IPS-18a (cell line): ENCODE measurements around the gene MED27.
A peak's percentile ranks its signal among the peaks of the same experiment; 100 is the strongest.
"Not testable (repeated sequence)": the region's sequence is repeated elsewhere in the genome, so short reads cannot be mapped to it uniquely, and the experiment has no call there.

Experiments
- H3K27ac ChIP-seq: one replicate; pipeline ENCODE4 v1.5.1; 2013; ENCODE audit warnings: low read length
- H3K27me3 ChIP-seq: one replicate; pipeline ENCODE4 v1.6.1; 2013; ENCODE audit warnings: mild to moderate bottlenecking, low read length; ENCODE audit not compliant: control insufficient read depth, insufficient read depth
- H3K36me3 ChIP-seq: one replicate; pipeline ENCODE4 v1.6.1; 2013; ENCODE audit warnings: low read depth, low read length; ENCODE audit not compliant: control insufficient read depth
- H3K4me1 ChIP-seq: one replicate; pipeline ENCODE4 v1.6.1; 2013; ENCODE audit warnings: low read depth, low read length; ENCODE audit not compliant: control insufficient read depth
- H3K4me3 ChIP-seq: one replicate; pipeline ENCODE4 v1.5.1; 2013; ENCODE audit warnings: low read length
- H3K9ac ChIP-seq: one replicate; pipeline ENCODE4 v1.6.1; 2013; ENCODE audit warnings: mild to moderate bottlenecking, low read length, moderate library complexity
- H3K9me3 ChIP-seq: one replicate; pipeline ENCODE4 v1.6.1; 2013; ENCODE audit warnings: low read depth, low read length; ENCODE audit not compliant: control insufficient read depth

Gene MED27

DNA sequence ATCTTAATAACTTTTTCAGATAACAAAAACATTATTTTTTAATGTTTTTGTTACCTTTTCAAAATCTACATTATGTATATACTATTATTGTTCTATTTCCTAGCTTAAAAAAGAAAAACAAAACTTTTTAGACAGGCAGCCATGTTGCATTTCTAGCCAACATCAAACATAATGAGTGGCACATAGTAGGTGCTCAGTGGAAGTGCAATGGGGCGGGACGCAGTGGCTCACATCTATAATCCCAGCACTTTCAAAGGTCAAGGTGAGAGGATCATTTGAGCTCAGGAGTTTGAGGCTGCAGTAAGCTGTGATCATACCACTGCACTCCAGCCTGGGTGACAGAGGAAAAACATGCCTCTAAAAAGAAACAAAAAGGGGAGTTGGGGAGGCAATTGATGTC, 68.4 kb downstream of the MED27 start:
- Histone ChIP-seq H3K9ac (no peak overlapping the region), H3K4me1 (peaks cover 22% of the 10 kb centered on the region), H3K36me3 (no peaks in the 10 kb centered on the region), H3K4me3 (no peak overlapping the region), H3K27me3 (no peaks in the 10 kb centered on the region), H3K27ac (no peak overlapping the region), H3K9me3 (no peaks in the 10 kb centered on the region)

DNA sequence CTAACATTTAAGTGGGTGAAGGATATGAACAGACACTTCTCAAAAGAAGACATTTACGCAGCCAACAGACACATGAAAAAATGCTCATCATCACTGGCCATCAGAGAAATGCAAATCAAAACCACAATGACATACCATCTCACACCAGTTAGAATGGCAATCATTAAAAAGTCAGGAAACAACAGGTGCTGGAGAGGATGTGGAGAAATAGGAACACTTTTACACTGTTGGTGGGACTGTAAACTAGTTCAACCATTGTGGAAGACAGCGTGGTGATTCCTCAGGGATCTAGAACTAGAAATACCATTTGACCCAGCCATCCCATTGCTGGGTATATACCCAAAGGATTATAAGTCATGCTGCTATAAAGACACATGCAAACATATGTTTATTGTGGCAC, 69.5 kb downstream of the MED27 start:
- not testable (repeated sequence) for H3K9me3 ChIP-seq, H3K36me3 ChIP-seq, H3K9ac ChIP-seq, H3K27ac ChIP-seq, H3K4me3 ChIP-seq, H3K27me3 ChIP-seq
- peaks cover 31% of the 10 kb centered on the region for H3K4me1 ChIP-seq

DNA sequence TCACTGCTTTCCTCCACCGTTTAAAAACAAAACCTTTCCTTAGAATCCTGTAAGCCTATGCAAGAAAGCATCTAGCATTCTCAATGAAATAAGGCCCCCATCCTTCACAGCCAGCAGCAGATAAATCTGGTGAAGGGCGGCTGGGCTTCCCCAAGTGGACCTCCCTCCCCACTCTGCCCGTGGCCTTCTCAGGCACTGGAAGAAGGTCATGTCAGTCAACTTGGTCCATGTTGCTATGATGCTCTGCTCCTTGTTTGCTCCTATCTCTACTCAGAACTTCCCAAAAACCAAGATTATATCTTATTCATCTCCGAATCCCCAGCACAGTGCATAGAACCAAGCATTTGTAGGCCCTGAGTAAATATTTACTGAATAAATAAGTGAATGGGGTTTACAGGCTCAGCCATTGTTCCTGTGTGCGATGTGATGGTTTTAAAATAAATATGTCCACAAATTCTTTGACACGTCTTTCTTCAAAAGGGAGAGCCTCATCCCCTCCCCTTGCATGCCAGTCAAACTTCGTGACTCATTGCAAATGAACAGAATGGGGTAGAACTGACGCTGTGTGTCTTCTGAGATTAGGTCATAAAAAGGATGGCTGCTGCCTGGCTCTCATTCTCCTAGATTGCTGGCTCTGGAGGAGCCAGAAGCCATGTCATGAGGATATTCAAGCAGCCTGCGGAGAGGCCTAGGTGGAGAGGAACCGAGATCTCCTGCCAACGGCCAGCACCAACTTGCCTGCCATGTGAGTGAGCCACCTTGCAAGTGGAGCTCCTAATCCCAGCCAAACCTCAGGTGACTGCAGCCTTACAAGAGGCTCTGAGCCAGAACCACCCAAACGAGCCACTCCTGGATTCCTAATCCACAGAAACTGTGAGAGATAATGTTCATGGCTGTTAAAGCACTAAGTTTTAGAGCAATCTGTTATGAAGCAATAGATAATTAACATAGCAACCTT, 70.5 kb downstream of the MED27 start:
- H3K9me3 ChIP-seq: no peaks in the 10 kb centered on the region
- H3K4me1 ChIP-seq: peaks cover 36% of the 10 kb centered on the region
- H3K27me3 ChIP-seq: no peaks in the 10 kb centered on the region
- H3K9ac ChIP-seq: no peak overlapping the region
- H3K27ac ChIP-seq: no peak overlapping the region
- H3K4me3 ChIP-seq: no peak overlapping the region
- no peaks in the 10 kb centered on the region for H3K36me3 ChIP-seq

DNA sequence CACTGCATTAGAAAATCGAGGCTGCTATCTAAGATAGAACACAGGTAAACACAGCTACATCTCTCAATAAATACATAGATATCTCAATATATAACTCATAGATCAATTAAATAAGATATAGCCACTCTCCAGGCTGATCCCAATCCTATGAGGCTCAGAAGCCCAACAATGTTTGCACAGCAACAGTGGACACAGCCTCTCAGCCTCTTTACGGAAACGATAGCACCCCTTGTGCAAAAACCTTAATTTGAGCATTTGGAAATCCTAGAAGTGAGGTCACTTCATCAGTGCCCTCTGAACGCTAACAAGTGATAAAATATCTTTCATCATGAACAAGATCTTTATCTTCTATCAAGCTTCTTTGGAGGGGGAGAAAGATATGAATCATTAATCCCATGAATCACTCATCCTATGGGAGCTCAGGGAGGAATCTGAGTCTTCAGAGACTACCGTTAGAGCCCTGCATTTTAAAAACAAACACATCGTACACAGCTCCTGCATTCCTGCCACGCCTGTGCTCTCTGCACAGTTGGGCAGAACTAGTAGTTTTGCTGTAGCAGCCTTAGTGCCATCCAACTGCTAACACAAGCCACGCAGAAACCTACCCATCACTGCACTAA, 71.4 kb downstream of the MED27 start:
- H3K9ac ChIP-seq: no peak overlapping the region
- peaks cover 44% of the 10 kb centered on the region for H3K4me1 ChIP-seq
- H3K9me3 ChIP-seq: no peaks in the 10 kb centered on the region
- no peaks in the 10 kb centered on the region for H3K36me3 ChIP-seq
- H3K27me3 ChIP-seq: no peaks in the 10 kb centered on the region
- no peak overlapping the region for H3K27ac ChIP-seq
- no peak overlapping the region for H3K4me3 ChIP-seq

DNA sequence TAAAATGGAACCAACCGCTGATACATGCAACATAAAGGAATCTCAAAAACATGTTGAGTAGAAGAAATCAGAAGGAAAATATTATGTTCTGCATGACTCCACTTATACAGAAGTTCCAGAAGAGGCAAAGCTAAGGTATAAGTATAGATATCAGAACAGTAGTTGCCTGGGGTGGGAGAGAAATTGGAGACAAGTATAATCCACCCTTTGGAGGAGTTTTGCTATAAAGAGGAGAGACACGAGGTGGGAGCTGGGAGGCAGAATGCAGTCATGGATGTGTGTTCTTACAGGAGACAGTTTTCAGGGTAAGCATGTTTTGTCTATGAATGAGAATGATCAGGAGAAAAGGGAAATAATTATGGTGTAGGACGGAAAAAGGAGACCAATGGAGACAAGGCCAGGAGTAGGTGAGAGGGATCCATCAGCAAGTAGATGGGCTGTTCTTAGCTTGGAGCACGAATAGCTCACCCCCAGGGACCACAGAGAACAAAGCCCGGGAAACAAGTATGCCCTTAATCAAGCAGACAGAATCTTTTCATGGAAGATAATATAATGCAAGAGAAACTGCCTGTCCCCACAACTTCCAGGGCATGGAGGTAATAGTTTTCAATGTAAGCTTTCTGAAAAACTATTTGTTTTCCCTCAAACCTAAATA, 72.2 kb downstream of the MED27 start:
- Histone ChIP-seq H3K27ac (no peak overlapping the region), H3K9ac (no peak overlapping the region), H3K4me1 (peaks cover 52% of the 10 kb centered on the region), H3K36me3 (no peaks in the 10 kb centered on the region), H3K9me3 (no peaks in the 10 kb centered on the region), H3K27me3 (no peaks in the 10 kb centered on the region), H3K4me3 (no peak overlapping the region)

DNA sequence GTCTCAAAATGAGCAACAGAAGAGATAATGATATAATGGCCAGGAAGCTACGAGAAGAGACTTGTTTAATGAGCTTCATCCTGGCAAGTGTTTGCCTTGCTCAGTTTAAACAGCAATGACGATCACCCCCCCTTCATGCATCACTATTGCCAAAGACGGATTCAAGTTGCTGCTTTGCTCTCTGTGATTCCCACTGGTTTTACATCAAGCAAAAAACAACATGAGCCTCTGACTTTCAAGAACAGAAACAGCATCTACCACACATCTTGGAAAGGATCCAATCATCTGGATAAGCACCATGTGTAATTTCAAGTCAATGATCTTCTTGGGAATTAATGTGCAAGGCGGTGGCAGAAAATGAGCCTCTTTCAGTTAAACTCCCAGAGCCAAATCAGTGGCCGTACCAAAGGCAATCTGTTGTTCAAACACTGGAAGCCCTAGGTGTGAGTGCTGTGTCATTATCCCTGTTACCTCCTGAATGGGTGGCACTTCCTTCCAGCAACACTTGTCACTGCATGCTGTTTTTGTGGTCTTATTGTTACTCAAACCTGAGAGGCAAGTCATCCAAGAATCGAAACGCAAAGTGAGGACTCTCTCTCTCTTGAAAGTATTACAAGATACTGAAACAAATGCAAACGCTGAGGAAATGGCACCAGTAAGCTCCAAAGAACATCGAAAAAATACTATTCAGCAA, 72.8 kb downstream of the MED27 start:
- H3K9ac ChIP-seq: no peak overlapping the region
- H3K4me3 ChIP-seq: no peak overlapping the region
- H3K27me3 ChIP-seq: no peaks in the 10 kb centered on the region
- H3K9me3 ChIP-seq: no peaks in the 10 kb centered on the region
- H3K27ac ChIP-seq: no peak overlapping the region
- no peaks in the 10 kb centered on the region for H3K36me3 ChIP-seq
- peaks cover 59% of the 10 kb centered on the region for H3K4me1 ChIP-seq

DNA sequence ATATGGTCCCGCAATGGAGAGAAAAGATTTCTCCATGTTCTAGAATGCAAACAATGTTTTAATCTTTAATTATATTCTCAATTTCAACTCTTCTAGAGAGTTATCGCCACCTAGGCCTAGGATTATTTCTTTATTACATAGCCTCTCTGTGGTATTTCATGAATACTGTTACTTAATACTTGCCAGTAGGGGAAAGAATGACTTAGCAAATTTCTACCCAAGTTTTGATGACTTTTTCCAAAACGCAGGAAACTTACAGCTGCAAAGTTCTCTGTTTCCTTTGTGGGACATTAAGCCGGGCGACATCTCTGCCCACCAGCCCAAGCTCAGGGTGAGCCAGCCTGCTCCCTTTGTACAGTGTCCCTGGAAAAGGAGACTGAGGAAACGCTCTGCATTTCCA, 73.8 kb downstream of the MED27 start:
- peaks cover 63% of the 10 kb centered on the region for H3K4me1 ChIP-seq
- H3K27me3 ChIP-seq: no peaks in the 10 kb centered on the region
- no peak overlapping the region for H3K27ac ChIP-seq
- no peaks in the 10 kb centered on the region for H3K9me3 ChIP-seq
- H3K36me3 ChIP-seq: no peaks in the 10 kb centered on the region
- no peak overlapping the region for H3K4me3 ChIP-seq
- no peak overlapping the region for H3K9ac ChIP-seq

DNA sequence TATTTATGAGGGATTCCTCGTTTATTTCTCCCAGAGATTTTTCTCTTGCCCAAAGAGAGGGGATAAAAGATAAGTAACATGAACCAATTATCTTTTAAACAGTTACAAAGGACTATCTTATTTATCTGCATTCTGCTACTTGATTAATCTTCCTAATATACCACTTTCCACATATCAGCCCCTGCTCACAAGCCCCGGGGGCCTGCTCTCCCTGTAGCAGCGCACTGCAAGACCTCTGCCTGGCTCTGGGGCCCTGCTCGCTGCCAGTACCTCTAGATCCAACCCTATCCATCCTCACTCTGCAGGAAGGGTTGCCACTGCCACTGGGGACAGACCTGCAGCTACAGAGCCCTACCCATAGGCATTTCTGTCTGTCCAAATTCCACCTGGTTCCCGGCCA, 75.3 kb downstream of the MED27 start:
- no peak overlapping the region for H3K4me3 ChIP-seq
- H3K9me3 ChIP-seq: no peaks in the 10 kb centered on the region
- H3K36me3 ChIP-seq: no peaks in the 10 kb centered on the region
- no peaks in the 10 kb centered on the region for H3K27me3 ChIP-seq
- peak overlapping the region; percentile 25 for H3K27ac ChIP-seq
- H3K9ac ChIP-seq: no peak overlapping the region
- peaks cover 63% of the 10 kb centered on the region for H3K4me1 ChIP-seq

DNA sequence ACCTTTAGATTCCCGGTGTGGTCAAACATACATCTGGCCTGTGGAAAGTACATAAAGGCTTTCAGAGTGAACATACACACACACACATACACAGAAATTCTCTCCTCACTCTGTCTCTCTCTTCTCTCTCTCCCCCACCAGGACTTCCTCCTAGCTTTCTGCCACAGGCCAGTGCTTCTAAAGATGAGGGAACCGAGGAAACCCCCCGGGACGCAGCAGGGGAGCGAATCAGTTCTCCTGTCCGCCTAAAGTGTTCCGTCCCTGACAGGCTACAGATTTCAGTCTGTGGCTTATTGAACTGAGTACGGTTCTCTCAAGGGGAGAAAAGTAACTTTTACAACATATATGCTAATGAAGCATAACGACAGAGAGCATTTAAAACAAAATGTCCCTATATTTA, 75.8 kb downstream of the MED27 start:
- Histone ChIP-seq H3K27me3 (no peaks in the 10 kb centered on the region), H3K4me3 (no peak overlapping the region), H3K27ac (no peak overlapping the region), H3K9ac (no peak overlapping the region), H3K36me3 (no peaks in the 10 kb centered on the region), H3K9me3 (no peaks in the 10 kb centered on the region), H3K4me1 (peaks cover 63% of the 10 kb centered on the region)

DNA sequence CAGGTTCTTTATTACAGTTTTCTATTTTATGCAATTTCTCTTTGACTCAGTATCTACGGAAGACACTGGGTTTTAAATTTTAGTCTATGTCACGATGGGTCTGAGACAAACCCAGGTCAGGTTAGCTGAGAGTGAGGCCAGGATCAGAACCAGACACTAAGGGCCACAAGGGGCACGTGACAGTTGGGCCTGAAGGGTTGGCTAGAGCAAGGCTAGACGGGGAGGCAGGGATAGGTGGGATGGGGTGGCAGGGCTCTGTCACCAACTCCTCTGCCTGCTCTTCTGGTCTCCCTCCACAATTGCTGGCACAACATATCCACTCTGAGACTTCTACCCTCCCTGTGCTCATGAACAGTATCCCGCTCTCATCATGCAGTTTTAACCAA, 76.4 kb downstream of the MED27 start:
- H3K4me3 ChIP-seq: no peak overlapping the region
- H3K27ac ChIP-seq: no peak overlapping the region
- peaks cover 60% of the 10 kb centered on the region for H3K4me1 ChIP-seq

DNA sequence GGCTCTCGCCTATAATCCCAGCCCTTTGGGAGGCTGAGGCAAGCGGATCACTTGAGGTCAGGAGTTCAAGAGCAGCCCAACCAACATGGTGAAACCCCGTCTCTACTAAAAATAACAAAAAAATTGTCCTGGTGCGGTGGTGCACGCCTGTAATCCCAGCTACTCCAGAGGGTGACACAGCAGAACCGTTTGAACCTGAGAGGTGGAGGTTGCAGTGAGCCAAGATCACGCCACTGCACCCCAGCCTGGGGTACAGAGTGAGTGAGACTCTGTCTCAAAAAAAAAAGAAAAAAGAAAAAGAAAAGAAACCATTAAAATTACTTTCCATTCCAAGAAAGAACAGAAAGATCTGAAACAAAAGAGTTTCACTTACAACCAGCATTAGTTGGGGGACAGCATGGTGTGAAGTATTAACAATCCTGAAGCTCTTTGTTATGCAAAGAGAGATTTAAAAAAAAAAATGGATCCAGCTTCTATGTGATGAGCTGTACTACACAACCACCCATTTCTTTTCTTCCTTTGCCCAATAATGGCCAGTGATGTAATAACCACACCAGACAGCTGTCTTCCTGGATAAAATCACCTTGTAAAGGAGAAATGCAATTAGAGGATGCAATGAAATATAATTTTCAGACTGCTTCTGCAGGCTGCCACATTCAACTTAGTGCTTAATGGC, 76.9 kb downstream of the MED27 start:
- no peak overlapping the region for H3K4me3 ChIP-seq
- H3K36me3 ChIP-seq: no peaks in the 10 kb centered on the region
- H3K9me3 ChIP-seq: no peaks in the 10 kb centered on the region
- H3K27me3 ChIP-seq: no peaks in the 10 kb centered on the region
- H3K9ac ChIP-seq: peak overlapping the region; percentile 2
- H3K27ac ChIP-seq: no peak overlapping the region
- peaks cover 56% of the 10 kb centered on the region for H3K4me1 ChIP-seq

More for the DNA sequence above, 76.4 kb downstream of the MED27 start:
- Histone ChIP-seq H3K9me3 (no peaks in the 10 kb centered on the region), H3K27me3 (no peaks in the 10 kb centered on the region), H3K9ac (no peak overlapping the region), H3K36me3 (no peaks in the 10 kb centered on the region)
